Retinal pigment epithelial cell (primary cell): ENCODE results near the gene CELF2.

Experiments
- DNase-seq: peaks from one replicate; pipeline ENCODE4 v3.0.0-alpha.2; 2010; ENCODE audit warnings: low read depth
- H3K4me3 ChIP-seq: 2 replicates; pipeline ENCODE4 v1.5.1; 2011; ENCODE audit warnings: mild to moderate bottlenecking, low read length, control low read depth, moderate library complexity
- TF ChIP-seq, protein P1 (sequence below): conservative IDR thresholded peaks from 2 replicates; pipeline ENCODE4 v1.5.1; 2011; ENCODE audit warnings: low read depth, low read length, control low read depth, inconsistent platforms

CELF2 gene

DNA sequence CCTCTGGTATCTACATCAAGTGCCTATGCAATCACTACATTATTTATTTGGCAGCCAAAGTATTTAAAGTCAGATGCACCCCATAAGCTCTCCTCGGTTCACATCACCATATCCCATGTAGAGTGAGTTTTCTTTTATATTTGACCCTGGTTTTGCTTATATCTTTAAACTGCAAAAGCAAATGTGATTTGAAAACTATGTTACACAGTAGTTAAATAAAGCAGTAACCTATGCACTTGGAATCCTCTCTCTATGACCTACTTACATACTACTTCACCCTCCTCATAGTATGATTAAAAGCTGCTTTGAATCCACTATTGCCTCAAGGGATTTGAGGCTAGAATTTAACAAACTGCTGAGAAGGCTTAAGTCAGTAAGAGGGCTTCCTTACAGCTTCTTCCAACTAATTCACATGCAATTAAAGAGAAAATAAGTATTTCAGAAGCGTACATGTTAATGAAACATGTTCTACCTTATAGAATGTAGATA lies 2.2 kb upstream of the CELF2 start:
- no peak overlapping the region for H3K4me3 ChIP-seq
- TF ChIP-seq, protein P1, sequence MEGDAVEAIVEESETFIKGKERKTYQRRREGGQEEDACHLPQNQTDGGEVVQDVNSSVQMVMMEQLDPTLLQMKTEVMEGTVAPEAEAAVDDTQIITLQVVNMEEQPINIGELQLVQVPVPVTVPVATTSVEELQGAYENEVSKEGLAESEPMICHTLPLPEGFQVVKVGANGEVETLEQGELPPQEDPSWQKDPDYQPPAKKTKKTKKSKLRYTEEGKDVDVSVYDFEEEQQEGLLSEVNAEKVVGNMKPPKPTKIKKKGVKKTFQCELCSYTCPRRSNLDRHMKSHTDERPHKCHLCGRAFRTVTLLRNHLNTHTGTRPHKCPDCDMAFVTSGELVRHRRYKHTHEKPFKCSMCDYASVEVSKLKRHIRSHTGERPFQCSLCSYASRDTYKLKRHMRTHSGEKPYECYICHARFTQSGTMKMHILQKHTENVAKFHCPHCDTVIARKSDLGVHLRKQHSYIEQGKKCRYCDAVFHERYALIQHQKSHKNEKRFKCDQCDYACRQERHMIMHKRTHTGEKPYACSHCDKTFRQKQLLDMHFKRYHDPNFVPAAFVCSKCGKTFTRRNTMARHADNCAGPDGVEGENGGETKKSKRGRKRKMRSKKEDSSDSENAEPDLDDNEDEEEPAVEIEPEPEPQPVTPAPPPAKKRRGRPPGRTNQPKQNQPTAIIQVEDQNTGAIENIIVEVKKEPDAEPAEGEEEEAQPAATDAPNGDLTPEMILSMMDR, result no peak
- no peak for DNase-seq

DNA sequence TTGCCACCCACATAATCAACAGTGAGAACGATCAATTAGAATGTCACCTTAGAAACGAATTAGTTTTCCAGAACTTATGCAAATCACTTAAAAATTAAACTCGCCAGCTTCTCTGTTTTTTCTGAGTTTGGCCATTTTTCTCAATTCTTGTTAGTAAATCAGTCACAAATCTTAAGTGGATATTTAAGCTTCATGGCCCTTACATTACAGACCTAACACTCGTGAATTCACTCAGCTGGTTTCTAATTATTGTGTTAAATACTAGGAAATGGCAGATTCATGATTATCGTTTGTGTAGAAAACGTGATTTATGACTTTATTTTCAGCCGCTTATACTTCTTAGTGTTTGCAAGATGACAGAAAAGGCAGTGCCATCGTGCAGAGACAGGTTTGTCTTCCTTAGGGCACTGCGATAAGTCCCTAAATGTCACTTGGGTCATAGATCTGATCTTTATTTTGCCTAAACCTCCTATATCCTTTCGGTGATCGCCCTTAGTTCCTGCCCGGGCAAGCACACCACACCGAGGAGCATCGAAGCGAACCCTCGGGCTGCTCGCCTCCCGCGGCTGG lies 587 bp upstream of the CELF2 start:
- peak overlapping the region; percentile 82 for H3K4me3 ChIP-seq
- DNase-seq, result no peak
- TF ChIP-seq, protein P1, result no peak

DNA sequence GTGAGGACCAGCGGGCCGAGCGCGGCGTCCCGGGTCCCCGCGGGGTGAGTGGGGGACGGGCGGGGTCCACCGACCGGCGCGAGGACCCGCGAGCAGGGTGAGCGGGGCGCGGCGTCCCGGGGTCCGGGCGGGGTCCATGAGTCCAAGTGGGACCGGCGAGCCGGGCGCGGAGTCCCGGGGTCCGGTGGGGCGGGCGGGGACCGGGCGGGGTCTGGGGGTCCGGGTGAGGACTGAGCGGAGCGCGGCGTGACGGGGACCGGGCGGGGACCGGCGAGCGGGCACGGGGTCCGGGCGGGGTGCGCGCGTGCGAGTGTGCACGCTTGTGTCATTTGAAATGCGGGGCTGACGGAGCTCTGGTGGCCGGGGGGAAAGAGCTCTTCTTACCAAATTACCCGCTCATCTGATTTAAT lies 765 bp downstream of the CELF2 start:
- DNase-seq, result no peak
- H3K4me3 ChIP-seq, result peak overlapping the region; percentile 82
- TF ChIP-seq, protein P1, result no peak

DNA sequence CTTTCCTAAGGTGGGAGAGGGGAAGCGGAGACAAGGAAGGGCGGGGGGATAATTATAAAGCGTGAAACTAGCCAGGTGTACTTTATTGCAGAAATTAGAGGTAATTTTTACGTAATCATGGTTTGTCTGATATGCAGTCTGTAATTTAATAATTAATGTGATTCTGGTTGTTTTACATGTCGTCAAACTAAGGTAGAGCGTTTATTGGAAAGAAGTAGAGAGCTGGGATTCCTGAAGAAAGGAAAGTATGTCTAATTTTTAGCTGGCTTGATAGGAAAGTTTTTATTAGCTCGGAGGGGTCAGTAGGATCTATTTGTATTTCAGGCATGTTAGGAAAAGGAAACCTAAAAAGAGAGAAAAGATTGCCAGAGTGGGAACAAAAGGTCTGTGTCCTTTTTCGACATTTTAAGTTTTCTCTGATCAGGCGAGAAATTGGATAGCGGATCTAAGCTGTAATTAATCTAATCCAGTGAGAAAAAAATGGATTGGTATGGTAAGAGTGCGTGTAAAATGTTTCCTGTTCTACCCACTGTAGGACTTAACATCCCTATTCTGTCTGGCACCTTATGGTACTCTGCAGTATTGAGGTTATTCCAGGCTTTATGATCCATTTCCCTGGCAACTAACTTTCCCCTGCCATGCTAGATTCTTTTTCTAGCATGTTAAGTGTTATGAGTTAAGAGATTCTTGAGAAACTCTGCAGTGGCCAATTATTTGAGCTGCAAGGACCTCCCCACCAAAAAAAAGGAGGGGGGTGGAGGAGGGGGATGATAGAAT lies 1.4 kb downstream of the CELF2 start:
- DNase-seq, result no peak
- TF ChIP-seq, protein P1, result no peak
- peak overlapping the region; percentile 82 for H3K4me3 ChIP-seq

DNA sequence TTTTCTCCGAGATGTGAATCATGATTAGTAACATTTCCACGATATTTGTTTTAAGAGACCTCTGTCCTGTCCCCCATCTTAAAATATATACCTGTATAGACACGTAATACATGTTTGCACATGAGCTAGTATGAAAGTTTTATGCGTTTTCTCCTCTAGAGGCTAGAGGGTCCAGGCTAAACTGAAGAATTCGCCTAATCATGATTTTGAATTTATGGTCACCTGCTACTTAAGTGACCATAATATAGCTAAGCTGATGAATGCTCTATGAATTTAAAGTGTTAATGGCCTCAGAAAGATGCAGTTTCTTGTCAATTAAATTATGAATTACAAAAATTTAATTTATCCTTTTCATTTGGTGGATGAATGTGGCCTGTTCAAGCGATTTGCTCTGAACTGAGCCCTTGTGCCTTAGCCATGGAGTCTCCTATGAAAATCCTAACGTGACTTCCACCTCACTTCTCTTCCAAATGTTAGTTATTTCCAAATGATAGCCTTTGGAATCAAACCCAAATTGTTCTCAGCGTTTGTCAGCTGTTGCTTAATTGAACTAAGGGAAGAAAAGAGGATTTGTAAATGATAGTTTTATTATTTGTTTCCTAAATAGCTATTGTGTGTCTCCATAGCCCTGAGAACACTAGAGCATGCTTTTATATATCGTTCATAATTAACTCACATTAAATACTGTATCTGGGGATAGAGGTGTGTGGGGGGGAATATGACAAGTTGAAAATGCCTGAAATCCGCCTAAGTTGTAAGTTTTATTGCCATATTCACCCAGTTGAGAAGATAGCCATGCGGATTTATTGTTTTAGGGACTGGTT lies 2.3 kb downstream of the CELF2 start:
- DNase-seq, result no peak
- H3K4me3 ChIP-seq, result peak overlapping the region; percentile 82
- TF ChIP-seq, protein P1, result no peak

DNA sequence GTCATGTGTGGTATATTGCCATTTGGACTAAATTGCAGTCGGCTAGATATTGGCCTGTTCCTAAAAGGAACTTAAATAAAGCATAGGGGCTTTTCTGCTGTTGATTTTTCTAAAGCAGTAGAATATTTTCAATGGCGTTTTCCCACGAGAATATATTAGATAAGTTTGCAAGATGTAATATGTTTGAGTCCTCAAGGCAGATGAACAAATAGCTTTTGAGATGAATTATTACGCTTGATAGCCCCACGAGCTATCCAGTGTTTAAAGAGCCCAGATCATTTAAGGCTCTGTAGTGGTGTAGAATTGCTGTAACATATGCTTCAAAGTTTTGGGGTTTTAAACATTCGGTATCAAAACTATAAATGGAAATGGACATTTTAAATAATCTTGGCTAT lies 2.9 kb downstream of the CELF2 start:
- no peak overlapping the region for H3K4me3 ChIP-seq
- TF ChIP-seq, protein P1, result no peak
- DNase-seq, result no peak
